ENCODE results near the gene YRDC.

GRCh38 chr1:37764888-37765441 lies 43.0 kb downstream of the YRDC start, which contains the start of gene EPHA10:
- TF ChIP-seq EZH2 (IDR thresholded peaks at IDR 0.05; ENCODE audit: low read length, unreplicated experiment) (no peak), CTCF (conservative IDR thresholded peaks at IDR 0.05; ENCODE audit: low read depth, low read length) (no peak), EZH2phosphoT487 (IDR thresholded peaks at IDR 0.05; ENCODE audit: borderline replicate concordance, low read length) (no peak)

All from PC-3 (cell line).